Lung microvascular endothelial cell (primary cell): ENCODE measurements around the gene ZC3H12C. TPM values are rescaled to one million over a fixed set of nuclear protein-coding genes. Genes with fewer than 3 reads are reported as not detected.

Source experiments
- DNase-seq, 2 donors: peaks; one replicate each; pipeline versions ENCODE4 v3.0.0 to v3.0.0-alpha.2; 2010; ENCODE audit warnings: low read depth in 2 of 2
- total RNA-seq: library from RNA; depleted of rRNA; stranded (reverse); fragments of >200 nt; gene quantifications from 2 replicates; pipeline ENCODE4 v1.2.1, GENCODE V29; 2014

The ZC3H12C gene
- total RNA-seq, 1 donor from 2014 or later: 13.7 TPM

DNA sequence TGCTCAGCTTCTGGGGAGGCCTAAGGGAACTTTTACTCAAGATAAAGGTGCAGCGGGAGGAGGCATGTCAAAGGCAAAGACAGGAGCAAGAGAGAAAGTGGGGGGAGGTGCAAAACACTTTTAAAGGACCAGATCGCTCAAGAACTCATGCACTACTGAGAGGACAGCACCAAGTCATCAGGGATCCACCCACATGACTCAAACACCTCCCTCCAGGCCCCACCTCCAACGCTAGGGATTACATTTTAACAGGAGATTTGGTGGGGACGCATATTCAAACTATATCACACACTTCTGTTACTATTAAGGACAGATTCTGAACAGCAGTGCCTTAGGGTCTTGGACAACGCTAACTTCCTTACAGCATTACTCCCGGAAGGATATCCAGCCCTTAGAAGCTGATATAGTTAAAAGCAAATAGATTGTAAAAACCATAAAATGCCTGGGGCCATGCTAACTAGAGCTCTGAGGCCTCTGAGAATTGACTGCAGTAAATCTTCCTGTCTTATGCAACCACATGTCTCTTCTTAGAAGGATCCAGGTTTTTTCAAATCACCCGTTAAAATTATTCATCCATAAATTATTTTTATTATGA, 16.7 kb upstream of the ZC3H12C start:
- no peak for DNase-seq

DNA sequence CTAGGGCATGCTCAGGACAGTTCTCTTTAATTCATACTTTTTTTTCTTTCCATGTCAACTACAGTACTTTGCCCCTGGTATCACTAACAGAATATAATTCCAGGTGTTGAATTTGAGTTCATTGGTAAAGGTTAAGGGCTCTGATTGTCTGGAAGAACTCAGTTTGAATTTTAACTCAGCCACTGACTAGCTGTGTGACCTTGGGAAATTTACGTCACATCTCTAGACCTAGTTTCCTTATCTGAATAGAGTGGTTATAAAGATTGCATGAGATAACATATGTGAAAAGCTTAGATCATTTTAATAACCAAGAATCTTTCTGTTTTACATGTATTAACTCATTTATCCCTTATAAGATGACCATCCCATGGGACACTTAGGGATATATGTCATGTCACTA, 15.8 kb upstream of the ZC3H12C start:
- no peak for DNase-seq

DNA sequence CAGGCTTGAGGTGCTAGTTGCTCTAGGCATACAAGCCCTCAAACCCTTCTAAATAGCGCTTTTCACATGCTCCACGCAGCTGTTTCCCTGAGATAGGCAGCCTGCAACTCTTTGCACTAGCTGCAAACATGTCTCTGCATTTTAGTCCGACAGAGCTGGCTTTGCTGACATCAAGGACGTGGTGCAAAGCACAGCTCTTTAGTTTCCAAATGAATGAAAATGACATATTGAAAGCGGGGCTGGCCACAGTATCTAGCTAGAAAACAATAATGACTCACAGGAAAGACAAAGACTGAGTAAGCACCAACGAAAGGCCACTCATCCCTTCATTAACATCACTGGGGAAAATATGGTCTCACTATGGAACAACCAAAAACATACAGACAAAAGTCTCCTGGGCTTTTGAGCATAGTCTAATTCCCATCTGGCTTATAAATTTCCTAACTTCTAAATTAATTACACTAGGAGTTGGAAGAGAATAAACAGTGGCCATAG, 15.3 kb upstream of the ZC3H12C start:
- DNase-seq: peak; percentile 85 to 89

DNA sequence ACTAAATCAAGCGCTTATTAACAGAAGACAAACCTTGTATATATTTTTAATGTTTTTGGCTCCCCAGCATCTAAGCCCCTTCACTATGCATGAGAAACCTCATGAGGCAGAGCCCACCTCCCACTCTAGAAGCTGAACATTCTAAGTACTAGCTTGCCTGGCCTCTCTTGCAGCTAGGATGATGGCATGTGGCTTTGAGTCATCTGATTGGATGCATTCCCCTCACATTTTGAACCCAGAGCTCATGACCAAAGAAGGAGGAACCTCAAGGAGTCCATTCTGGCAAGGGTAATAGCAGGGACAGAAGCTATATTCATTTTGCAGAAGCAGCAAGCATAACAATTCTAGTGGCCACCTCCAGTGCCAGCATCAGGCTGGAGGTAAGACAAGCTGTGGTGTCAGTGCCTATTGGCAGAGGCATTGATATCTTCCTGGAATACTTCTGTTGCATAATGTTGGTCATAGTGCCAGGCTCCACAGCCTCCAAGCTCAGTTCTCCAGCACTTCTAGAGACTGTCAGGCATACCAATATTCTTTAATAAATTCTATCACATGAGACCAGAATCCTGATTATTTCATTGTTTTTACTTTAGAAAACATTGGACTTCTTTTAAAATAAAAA, 14.2 kb upstream of the ZC3H12C start:
- DNase-seq: no peak

DNA sequence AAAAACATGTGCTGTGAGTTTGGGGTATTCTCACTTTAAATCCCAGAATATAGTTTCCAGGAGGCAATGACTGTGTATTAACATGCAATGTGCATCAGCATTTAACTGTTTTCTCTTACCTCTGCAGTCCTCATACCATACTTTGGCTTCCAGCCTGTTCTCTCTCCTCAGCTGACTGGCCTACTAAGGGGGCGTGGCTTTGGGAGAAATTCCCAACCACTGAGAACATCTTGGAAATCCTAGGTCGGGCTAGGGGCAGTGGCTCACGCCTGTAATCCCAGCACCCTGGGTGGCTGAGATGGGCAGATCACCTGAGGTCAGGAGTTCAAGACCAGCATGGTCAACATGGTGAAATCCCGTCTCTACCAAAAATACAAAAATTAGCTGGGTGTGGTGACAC, 13.5 kb upstream of the ZC3H12C start:
- no peak for DNase-seq

DNA sequence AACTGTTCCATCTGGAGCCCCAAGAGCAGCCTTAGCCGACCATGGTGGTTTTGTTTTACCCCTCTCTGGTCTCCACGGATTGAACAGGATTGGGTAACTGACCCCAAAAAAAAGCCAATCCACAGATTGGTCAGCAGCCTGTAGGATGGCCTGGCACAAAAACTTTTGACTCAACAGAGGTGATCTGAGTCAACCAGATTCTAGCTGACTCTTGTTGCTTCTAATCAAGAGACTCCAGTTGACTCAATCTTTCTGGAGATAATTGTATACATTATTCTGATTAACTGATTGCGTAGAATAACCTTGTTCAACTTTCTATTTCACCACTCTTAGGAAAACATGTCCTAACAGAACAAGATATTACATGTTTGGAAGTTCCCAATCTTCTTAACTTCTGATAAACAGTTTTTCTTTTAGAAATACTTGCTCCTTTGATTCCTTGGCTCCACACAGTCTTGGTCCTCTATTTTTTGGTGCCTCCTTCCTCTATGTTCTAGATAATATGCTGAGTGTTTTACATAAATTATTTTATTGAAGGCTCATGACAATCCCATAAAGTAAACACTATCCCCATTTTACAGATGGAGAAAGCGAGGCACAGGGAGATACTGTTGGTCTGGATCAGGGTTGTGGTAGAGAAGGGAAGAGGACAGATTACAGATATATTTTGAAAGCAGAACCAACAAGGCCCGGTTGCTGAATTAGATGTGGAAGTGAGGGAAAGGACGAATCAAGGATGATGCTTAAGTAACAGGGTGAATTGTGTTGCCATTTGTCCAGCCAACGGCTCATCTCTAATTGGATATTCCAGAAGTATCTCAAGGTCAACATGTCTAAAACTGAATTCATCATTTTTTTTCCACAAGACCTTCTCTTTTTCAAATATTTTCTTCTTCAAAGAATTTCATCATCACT, 11.5 kb upstream of the ZC3H12C start:
- DNase-seq: no peak

DNA sequence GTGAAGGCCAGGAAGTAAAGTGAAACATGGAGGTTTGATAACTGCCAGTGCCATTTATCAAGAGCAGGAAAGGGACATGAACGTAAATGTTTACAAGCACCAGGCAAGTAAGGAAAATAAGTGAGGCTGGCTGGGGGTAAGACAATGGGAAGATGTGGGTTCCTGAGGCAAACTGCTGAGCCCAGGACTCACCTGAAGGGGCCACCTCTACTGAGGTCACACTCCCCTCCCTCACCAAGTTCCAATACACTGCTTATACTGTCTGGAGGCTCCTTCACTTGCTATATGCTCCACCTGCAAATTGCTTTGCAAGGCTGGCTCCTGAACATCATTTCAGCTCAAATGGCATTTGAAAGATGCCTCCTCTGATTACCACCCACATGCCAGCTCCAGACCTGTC, 10.3 kb upstream of the ZC3H12C start:
- DNase-seq: no peak

DNA sequence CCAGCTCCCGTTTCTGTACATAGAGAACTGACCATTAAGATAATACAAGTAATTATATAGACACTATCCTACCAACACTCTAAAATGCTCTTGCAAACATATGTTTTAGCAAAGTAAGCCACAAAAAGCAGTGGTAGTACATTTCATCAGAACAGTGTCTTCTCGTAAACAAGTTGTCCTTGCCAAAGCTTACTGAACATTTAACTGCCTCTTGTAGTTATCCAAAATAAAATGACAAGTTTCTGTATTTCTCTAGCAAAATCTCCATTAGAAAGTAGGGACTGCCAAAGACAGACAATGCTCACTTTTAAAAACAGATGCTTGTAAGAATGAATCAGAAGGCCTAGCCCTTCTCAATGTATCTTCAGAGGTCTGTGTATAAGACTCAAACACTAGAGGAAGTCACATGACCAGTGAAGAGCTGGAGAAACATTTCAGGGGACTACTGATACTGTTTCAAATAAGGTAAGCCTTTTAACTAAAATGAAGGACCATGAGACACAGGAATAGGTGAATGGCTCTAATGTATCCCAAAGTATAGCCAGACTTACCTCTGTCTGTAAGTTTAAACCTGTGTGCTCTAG, 7.8 kb upstream of the ZC3H12C start:
- DNase-seq: no peak

DNA sequence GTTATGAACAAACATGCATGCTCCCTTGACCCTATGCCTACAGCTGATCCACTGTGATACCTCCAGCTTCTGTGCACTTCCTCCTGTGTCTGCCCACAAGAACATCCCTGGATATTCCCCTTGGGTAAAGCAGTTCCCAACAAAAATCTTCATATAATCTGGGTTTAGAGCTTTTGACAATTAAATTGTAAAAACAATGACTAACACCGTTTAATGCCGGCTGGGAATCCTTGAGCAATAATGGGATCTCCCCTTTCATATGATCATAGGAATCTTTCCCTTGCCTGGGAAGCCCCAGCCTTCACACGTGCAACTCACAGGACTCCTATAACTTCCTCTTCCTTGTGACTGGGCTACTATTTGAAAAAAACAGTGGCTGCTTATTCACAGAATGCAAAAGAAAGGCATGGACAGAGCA, 6.3 kb upstream of the ZC3H12C start:
- peak; percentile 67 to 80 for DNase-seq

DNA sequence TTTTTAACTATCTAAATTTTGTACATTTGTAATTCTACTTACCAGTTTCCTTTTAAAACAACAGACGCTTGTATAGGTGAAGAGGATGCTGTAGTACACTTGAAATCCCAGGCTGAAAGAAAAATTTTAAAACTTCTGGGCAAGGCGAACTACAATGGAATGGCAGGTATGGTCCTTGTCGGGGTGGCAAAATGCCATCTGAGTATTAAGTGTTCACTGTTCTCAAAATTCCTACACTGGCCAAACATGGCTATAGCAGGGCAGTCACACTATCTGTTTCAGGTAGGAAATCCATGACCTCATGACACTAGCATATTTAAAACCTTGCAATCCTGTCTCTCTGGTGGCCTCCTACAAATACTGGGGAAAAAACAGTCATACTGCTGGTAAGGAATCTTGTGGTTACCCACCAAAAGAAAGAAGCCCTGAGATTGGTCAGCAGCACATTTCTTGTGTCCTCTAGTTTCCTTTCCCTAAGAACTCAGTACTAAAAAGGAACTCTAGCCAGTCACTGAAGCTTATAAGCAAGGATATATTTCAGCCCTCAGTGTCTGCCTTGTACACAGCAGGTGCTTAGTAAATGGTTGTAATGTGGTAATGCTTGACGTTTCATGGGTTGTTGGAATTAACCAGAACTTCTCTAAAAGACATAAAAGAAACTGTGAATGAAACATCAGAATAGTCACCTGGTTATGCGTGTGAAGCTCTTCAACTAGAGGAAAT, 5.2 kb upstream of the ZC3H12C start:
- no peak for DNase-seq

DNA sequence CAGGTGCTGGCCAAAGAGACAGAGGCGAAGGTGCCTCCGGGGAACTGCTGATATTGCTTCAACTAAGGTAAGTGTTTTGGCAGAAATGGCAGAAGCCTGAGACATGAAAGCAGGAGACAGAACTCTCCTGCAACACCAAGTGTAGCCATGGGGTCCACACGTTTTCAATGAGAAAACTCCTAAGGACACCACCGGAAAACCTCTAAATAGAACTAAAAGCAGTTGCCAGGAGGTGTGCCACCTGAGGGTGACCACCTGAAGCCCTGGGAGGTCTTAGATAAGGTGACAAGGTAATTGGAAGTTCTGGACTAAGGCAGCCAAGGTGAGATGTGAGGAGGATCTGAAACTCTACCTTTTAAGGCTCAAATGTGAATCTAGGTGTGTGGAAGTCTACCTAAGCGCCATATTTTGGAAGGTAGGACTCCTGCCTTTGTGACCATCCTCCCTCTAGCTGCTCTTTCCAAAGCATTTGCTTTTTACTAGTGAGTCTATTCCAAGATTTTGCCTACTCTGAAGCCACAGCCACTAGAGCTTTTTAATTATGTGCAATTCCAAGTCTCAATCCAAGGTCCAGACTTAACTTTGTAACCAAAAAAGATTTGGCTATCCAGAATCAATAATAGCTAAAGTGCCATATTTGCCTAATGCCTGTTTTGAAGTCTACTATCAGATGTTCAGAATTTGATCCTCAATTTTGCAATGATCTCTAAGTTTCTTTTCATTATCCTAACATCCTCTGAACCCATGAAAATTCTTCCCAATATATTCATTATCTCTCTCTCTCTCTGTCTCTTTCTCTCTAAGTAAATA, 4.5 kb upstream of the ZC3H12C start:
- DNase-seq: no peak

DNA sequence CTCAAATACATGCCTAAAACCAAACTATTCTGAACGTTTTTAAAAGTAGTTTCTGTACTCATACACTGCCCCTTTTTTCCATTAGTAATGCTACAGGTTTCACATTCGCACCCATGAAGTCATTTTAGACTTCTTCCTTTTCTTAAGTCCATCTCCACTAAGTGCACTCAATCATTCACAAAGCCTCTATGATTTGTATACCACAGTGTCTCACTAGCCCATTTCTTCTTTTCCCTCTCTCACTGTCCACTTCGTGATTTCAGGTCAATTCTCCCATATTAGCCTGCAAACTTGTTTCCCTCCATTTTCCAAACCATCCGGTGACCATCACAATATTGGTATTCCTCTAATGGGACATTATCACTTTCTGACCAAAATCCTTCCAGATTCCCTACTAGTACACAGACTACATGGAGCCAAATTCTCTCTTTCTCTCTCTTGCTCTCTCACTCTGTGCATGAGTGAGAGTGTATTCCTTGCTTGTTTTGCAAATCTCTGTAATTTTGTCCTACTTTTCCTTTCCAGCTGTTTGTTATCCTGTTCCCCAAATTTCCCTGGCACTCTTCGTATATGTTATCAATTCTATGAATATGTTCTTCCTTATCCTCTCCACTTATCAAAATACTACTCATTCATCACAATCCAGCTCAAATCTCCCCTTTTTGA, 3.4 kb upstream of the ZC3H12C start:
- no peak for DNase-seq

DNA sequence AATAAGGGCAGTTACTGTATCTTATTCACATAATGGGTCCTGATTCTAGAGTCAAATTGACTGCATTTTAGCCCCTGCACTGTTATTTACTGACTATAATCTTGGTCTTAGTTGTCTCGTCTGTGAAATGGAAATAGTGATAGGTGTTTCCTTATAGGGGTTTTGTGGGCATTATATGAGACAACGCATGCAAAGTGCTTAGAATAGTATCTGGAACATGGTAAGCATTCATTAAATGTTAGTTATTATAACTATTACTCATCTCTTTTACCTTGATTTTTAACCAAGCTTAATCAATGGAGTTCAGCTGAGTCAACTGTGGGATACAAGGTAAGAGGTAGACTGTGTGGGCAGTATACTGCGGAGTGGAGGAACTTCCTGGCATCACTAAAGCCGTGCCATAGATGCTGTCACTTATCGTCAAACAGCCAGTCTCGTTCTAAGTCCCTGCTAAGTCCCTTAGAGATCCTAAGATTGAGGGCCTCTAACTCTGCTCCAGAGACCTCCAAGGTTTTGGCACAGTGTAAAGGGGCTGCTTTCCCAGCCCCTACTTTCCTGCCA, 2.6 kb upstream of the ZC3H12C start:
- no peak for DNase-seq

DNA sequence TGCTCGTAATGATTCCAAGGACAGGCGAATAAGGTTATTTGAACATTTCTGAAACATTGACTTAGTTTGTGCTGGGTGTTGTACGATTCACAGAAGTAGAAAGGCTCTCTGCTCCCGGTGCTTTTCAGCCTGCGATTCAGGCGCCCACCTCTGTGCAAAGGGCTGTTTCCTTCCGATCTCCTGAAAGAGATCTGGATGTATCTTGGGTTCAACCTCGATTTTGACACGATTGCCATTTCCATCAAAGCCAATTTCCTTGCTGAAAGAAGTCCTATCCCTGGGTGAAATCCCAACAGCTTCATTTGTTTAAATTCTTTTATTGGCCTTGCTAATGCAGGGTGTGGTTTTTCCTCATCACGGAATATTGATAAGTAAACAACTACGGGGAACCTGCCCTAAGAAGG, 1.1 kb upstream of the ZC3H12C start:
- DNase-seq: no peak

DNA sequence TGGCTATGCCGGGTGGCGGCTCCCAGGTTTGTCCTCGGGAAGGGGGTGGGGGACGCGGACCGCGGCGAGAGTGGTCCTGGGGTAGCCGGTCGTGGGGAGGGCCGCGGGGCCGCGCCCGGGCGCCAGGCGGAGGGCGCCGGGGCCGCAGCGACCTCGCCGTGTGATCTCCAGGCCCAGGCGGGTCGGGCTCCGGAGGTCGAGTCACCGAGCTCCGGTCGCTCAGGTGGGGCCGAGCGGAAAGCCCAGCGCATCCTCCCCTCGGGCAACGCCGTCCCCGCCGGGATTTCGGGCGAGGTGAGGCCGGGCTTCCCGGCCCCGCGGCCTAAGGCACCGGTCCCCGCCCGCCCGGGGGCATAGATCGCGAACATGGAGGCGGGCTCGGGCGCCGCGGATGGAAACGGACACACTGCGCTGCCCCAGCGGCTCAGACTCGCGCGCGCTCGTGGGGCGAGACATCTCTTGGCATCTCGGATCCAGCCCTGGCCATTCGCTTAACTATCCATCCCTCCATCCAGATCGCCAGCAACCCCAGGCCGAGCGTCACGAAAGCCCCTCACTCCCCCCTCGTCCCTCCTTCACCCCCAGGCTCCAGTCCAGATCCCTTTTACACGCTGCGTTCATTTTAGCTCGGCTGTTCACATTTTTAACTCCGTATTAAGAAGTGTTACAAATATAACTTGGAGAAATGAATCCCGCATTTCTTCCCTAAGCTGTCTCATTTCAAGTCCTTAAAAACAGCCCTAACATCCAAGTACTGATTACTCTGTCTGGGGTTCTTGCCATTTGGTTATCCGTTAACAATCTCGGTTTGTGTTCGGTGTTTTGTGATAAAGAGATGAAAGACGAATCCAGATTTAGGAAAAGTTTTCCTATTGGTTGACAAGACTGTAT, 460 bp downstream of the ZC3H12C start:
- peak; percentile 60 to 65 for DNase-seq

DNA sequence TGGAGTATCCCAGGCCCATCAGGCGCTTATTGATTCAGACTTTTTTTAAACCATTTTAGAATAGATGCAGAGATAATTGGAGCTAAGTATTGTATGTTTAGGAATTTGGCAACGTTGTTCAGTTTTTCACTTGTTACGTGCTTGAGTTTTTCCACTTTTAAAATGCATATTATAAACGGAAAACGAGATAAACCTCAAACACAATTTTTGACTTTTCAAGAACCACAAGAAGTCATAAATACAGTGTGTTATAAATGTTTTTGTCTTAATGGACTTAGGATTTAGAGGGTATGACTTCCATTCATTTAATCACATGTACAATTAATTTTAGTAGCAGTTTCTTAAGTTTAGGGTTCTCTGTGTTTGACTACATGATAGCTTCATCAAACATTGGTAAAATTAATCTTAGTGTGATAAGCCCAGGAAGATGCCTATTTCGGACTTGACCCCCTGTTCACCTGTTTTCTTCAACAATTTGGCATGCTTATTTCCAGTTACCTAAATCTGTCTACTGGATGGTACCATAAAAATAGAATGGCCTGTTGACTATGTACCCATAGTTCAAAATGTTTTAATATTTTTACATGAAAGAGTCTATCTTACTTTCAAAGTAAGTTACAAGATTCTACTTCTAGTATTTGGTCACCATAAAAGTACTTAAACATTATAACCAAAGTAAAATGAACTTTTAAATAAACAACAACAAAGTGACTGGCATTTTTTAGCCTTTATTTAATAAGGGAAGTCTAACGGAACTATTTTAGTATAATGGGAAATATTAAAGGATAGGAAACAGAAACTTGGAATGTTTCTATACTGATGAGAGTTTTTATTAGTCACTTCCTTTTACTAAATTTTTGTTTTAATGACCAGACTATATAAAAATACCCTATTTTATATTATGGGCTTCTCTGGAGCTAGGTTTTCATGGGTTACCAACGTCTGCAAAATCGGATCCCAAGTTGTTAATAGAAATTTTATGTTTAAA, 1.4 kb downstream of the ZC3H12C start:
- DNase-seq: peak; percentile 36 to 41

DNA sequence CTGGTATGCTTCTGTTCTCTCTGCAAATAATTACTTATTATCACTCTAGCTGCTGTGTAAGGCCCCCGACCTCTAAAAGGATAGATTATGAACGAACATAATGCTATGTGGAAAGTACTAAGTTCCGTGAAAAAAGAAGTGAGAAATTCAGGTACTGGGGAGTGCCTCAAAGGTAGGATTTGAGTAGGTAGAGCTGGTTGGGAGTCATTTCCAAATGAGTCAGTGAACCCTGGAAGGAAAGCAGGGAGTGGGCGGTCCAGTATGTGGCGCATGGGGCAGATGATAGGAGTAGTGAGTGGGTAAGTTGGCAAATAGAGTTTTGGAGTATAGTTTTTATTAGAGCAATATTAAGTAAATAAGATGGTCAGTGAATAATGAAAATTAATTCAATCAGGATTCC, 2.4 kb downstream of the ZC3H12C start:
- DNase-seq: peak; percentile 32 to 49
